Activated CD4-positive, alpha-beta T cell treated with anti-CD3 and anti-CD28 coated beads, Interleukin-2, amount 50 U/mL, for 48 hours (primary cell): ENCODE results near the gene AACS.
"Not testable (repeated sequence)": the region's sequence is repeated elsewhere in the genome, so short reads cannot be mapped to it uniquely, and the experiment has no call there.

Source experiments
- DNase-seq, 2 experiments: peaks; one replicate each; pipeline ENCODE4 v3.0.0-alpha.2; 2020

AACS gene

GRCh38 chr12:125128439-125129178 is 63.4 kb downstream of the AACS start:
- no peak for DNase-seq

- no peak for DNase-seq
These were observed 63.9 kb downstream of the AACS start for GRCh38 chr12:125129179-125129571.

GRCh38 chr12:125129591-125130255 is 64.5 kb downstream of the AACS start:
- DNase-seq, result no peak

- DNase-seq, result no peak
These were observed 66.7 kb downstream of the AACS start for GRCh38 chr12:125131958-125132357.

GRCh38 chr12:125132698-125133400 is 67.6 kb downstream of the AACS start:
- DNase-seq, result no peak

- DNase-seq, result no peak
These were observed 68.4 kb downstream of the AACS start for GRCh38 chr12:125133616-125134015.

GRCh38 chr12:125134576-125134975 is 69.3 kb downstream of the AACS start:
- DNase-seq, result no peak

- no peak for DNase-seq
These were observed 70.7 kb downstream of the AACS start for GRCh38 chr12:125135906-125136305.

- no peak for DNase-seq
These were observed 71.5 kb downstream of the AACS start for GRCh38 chr12:125136702-125137101.

GRCh38 chr12:125137766-125138344 is 72.6 kb downstream of the AACS start:
- no peak for DNase-seq

GRCh38 chr12:125140279-125141209 is 75.3 kb downstream of the AACS start:
- no peak for DNase-seq

GRCh38 chr12:125141210-125141573 is 76.0 kb downstream of the AACS start:
- DNase-seq, result not testable (repeated sequence)

- DNase-seq, result no peak
These were observed 77.4 kb downstream of the AACS start for GRCh38 chr12:125142601-125143000.

- no peak for DNase-seq
These were observed 78.3 kb downstream of the AACS start for GRCh38 chr12:125143491-125143890.

- no peak for DNase-seq
These were observed 80.0 kb downstream of the AACS start for GRCh38 chr12:125145196-125145595.

- no peak for DNase-seq
These were observed 83.1 kb downstream of the AACS start for GRCh38 chr12:125148316-125148715.

- DNase-seq, result no peak
These were observed 84.2 kb downstream of the AACS start for GRCh38 chr12:125149160-125150108.

GRCh38 chr12:125151284-125151683 is 86.0 kb downstream of the AACS start:
- no peak for DNase-seq

- DNase-seq, result no peak
These were observed 87.2 kb downstream of the AACS start for GRCh38 chr12:125152463-125152862.

- no peak for DNase-seq
These were observed 90.1 kb downstream of the AACS start for GRCh38 chr12:125155366-125155765.

GRCh38 chr12:125157177-125157576 is 91.9 kb downstream of the AACS start:
- DNase-seq, result no peak
